CD14-positive monocyte (primary cell): ENCODE results near the gene SLC25A42. TPM values are rescaled to one million over a fixed set of nuclear protein-coding genes. Genes with fewer than 3 reads are reported as not detected.

Source experiments
- DNase-seq, 3 donors: peaks; one replicate each; pipeline ENCODE4 v3.0.0-alpha.2; 2011 to 2022
- H2AFZ ChIP-seq: 2 replicates; pipeline ENCODE4 v1.6.0; 2012; ENCODE audit warnings: mild to moderate bottlenecking, low read depth, low read length, inconsistent platforms; ENCODE audit not compliant: insufficient read depth, poor library complexity, severe bottlenecking
- H3K27ac ChIP-seq, 2 donors: 1 replicate in 1 of 2; 2 replicates in 1 of 2; pipeline ENCODE4 v1.5.1; 2012 to 2013; ENCODE audit warnings: low read length in 2 of 2, control low read depth in 1 of 2, inconsistent platforms in 1 of 2, low read depth in 1 of 2, mild to moderate bottlenecking in 1 of 2
- H3K27me3 ChIP-seq, 2 donors: one replicate each; pipeline versions ENCODE4 v1.6.0 to v1.6.1; 2011 to 2013; ENCODE audit warnings: low read length in 2 of 2; ENCODE audit not compliant: control insufficient read depth in 2 of 2, insufficient read depth in 2 of 2
- H3K36me3 ChIP-seq, 2 donors: replicated peaks in 1 of 2; 1 replicate in 1 of 2; 2 replicates in 1 of 2; pipeline versions ENCODE4 v1.5.1 to v1.6.1; 2012 to 2013; ENCODE audit warnings: low read length in 2 of 2, control low read depth in 1 of 2, inconsistent platforms in 1 of 2, mild to moderate bottlenecking in 1 of 2; ENCODE audit not compliant: insufficient read depth in 2 of 2, control insufficient read depth in 1 of 2
- H3K4me1 ChIP-seq, 2 donors: 1 replicate in 1 of 2; 2 replicates in 1 of 2; pipeline versions ENCODE4 v1.5.1 to v1.6.1; 2012 to 2013; ENCODE audit warnings: low read length in 2 of 2, control low read depth in 1 of 2, inconsistent platforms in 1 of 2, mild to moderate bottlenecking in 1 of 2, moderate library complexity in 1 of 2; ENCODE audit not compliant: insufficient read depth in 2 of 2, control insufficient read depth in 1 of 2
- H3K4me2 ChIP-seq: replicated peaks from 2 replicates; pipeline ENCODE3; 2012; ENCODE audit warnings: low read length, moderate library complexity, mild to moderate bottlenecking; ENCODE audit not compliant: poor library complexity, severe bottlenecking; ENCODE audit errors: extremely low read depth
- H3K4me3 ChIP-seq, 3 experiments: fragments of 200-600 bp in 1 of 3; sonication (generic) in 1 of 3; replicated peaks in 1 of 3; 1 replicate in 2 of 3; 2 replicates in 1 of 3; pipeline ENCODE4 v1.5.1; 2011 to 2013; ENCODE audit warnings: low read length in 3 of 3, mild to moderate bottlenecking in 3 of 3, control low read depth in 2 of 3, low read depth in 2 of 3, inconsistent platforms in 1 of 3, moderate library complexity in 1 of 3
- H3K79me2 ChIP-seq: 2 replicates; pipeline ENCODE4 v1.6.0; 2012; ENCODE audit warnings: mild to moderate bottlenecking, control low read depth, inconsistent platforms, low read length, moderate library complexity; ENCODE audit not compliant: insufficient read depth
- H3K9ac ChIP-seq: 2 replicates; pipeline ENCODE4 v1.6.0; 2017; ENCODE audit warnings: low read length, mild to moderate bottlenecking; ENCODE audit not compliant: insufficient read depth, poor library complexity, severe bottlenecking
- H3K9me3 ChIP-seq, 2 donors: replicated peaks in 1 of 2; 1 replicate in 1 of 2; 2 replicates in 1 of 2; pipeline versions ENCODE4 v1.5.1 to v1.6.1; 2012 to 2013; ENCODE audit warnings: low read length in 2 of 2, control low read depth in 1 of 2; ENCODE audit not compliant: control insufficient read depth in 1 of 2, insufficient read depth in 1 of 2
- H4K20me1 ChIP-seq: 2 replicates; pipeline ENCODE4 v1.6.0; 2012; ENCODE audit warnings: mild to moderate bottlenecking, low read length, control low read depth, moderate library complexity; ENCODE audit not compliant: insufficient read depth
- H3K27ac Mint-ChIP-seq, 7 donors: one replicate each; pipeline ENCODE4 v1.8.0; 2020; ENCODE audit warnings: mild to moderate bottlenecking in 7 of 7, mixed read lengths in 7 of 7, moderate library complexity in 6 of 7, inconsistent platforms in 2 of 7
- H3K27me3 Mint-ChIP-seq, 3 donors: one replicate each; pipeline ENCODE4 v1.8.0; 2021 to 2022; ENCODE audit warnings: low read depth in 3 of 3, mild to moderate bottlenecking in 3 of 3, mixed read lengths in 3 of 3, moderate library complexity in 3 of 3, inconsistent platforms in 1 of 3
- H3K36me3 Mint-ChIP-seq, 2 donors: one replicate each; pipeline ENCODE4 v1.8.0; 2020; ENCODE audit warnings: mixed read lengths in 2 of 2, inconsistent platforms in 1 of 2, mild to moderate bottlenecking in 1 of 2
- H3K4me1 Mint-ChIP-seq: one replicate; pipeline ENCODE4 v1.8.0; 2020; ENCODE audit warnings: mild to moderate bottlenecking, mixed read lengths
- H3K4me3 Mint-ChIP-seq, 2 donors: one replicate each; pipeline ENCODE4 v1.8.0; 2020; ENCODE audit warnings: mild to moderate bottlenecking in 2 of 2, mixed read lengths in 2 of 2, moderate library complexity in 1 of 2
- H3K9me3 Mint-ChIP-seq, 7 donors: one replicate each; pipeline ENCODE4 v1.8.0; 2020 to 2022; ENCODE audit warnings: mixed read lengths in 7 of 7, mild to moderate bottlenecking in 6 of 7, moderate library complexity in 6 of 7, inconsistent platforms in 2 of 7
- CTCF ChIP-seq: fragments of 200-600 bp; IDR thresholded peaks from one replicate; pipeline ENCODE4 v1.8.0; 2022; ENCODE audit warnings: antibody characterized with exemption, mild to moderate bottlenecking
- whole genome bisulfite sequencing: methylation state at CpG from one replicate; pipeline ENCODE4 v1.1.5; 2013; ENCODE audit warnings: missing lambda C conversion rate; ENCODE audit not compliant: insufficient coverage; 5-methylcytosine and 5-hydroxymethylcytosine counted together
- intact Hi-C, 2 donors: fragments of 100-400 bp; cut with micrococcal nuclease; formaldehyde crosslinking; loops; one replicate each; pipeline versions ENCODE4 v1.15.0 to v1.15.1; 2023
- polyA plus RNA-seq, 3 donors: library from polyadenylated mRNA; depleted of rRNA in 1 of 3; unstranded in 2 of 3; stranded (reverse) in 1 of 3; fragments of 300-500 nt in 2 of 3; fragments of >200 nt in 1 of 3; fragmentation: Illumina TruSeq in 2 of 3; gene quantifications; 1 replicate in 2 of 3; 2 replicates in 1 of 3; pipeline ENCODE4 v1.2.3, GENCODE V29; 2012 to 2021

Gene SLC25A42
- polyA plus RNA-seq, 3 donors, result 0.68 to 3.1 (median 1.1) TPM

- H4K20me1 ChIP-seq, result no peaks in the 10 kb centered on the region
- H3K9ac ChIP-seq, result no peak overlapping the region
- Mint-ChIP-seq H3K36me3 (peaks cover 29 to 45% of the 10 kb centered on the region in 2 donors), H3K27me3 (peaks cover 0 to 4% (median 2%) of the 10 kb centered on the region in 3 donors), H3K27ac (no peak overlapping the region), H3K4me1 (peaks cover 24% of the 10 kb centered on the region), H3K4me3 (no peak overlapping the region), H3K9me3 (peaks cover 0 to 3% (median 0%) of the 10 kb centered on the region in 7 donors)
- no peak overlapping the region for H3K4me2 ChIP-seq
- no peak overlapping the region for H3K4me3 ChIP-seq
- no peak overlapping the region for H3K27ac ChIP-seq
- 88% methylated on average over 3 of the region's 8 CpGs for WGBS
- H3K4me1 ChIP-seq, result peaks cover 19 to 26% of the 10 kb centered on the region in 2 donors
- no peak for DNase-seq
- H3K79me2 ChIP-seq, result peaks cover 7% of the 10 kb centered on the region
- H3K9me3 ChIP-seq, result no peaks in the 10 kb centered on the region
- H2AFZ ChIP-seq, result no peak overlapping the region
- no peaks in the 10 kb centered on the region for H3K27me3 ChIP-seq
- H3K36me3 ChIP-seq, result peaks cover 28 to 37% of the 10 kb centered on the region in 2 donors
- intact Hi-C loops, result no loop called here
- TF ChIP-seq CTCF, result no peak
These were observed 2.3 kb upstream of the SLC25A42 start for GRCh38 chr19:19061506-19061905.

DNA sequence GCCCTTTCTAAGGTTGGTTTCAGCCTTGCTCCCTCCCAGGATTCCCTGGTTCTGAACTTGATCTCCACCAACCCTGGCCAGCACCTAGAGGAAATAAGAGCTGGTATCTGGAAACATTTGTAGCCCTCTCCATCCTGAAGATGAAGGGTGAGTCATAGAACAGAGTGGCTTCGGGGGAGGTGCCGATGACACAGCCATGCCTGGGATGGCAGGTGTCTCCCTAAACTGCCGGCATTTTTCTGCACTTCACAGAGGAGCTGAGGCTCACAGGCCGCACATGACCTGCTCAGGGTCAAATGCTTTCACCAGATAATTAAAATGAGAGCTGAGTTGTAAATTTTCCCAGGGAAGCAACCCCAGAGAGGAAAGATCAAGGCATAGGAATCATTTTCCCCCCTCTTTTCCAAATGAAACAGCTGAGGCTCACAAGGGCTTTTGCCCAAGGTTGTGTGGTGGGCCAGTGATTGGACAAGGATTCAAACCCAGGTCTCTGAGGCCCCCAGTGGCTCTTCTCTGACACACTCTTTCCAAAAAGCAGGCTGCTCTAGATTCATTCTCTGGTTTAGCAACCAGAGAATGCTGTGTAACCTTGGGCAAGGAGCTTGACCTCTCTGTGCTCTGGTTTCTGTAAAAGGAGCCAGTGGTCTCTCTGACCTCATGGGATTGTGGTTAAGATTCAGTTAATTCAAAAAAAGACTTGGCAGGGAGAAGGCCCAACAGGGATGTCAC lies 1.2 kb upstream of the SLC25A42 start:
- peaks cover 7% of the 10 kb centered on the region for H3K79me2 ChIP-seq
- H3K9ac ChIP-seq, result peak overlapping the region; percentile 61
- no peak for TF ChIP-seq CTCF
- H2AFZ ChIP-seq, result peak overlapping the region; percentile 88
- no peak overlapping the region for H3K27ac ChIP-seq
- H3K36me3 ChIP-seq, result peaks cover 16 to 25% of the 10 kb centered on the region in 2 donors
- Mint-ChIP-seq H3K4me1 (peaks cover 26% of the 10 kb centered on the region), H3K36me3 (peaks cover 19 to 33% of the 10 kb centered on the region in 2 donors), H3K27ac (peak overlapping the region in 2 of 7 donors; percentile 11 to 18), H3K27me3 (peaks cover 0 to 4% (median 2%) of the 10 kb centered on the region in 3 donors), H3K9me3 (peaks cover 0 to 3% (median 0%) of the 10 kb centered on the region in 7 donors), H3K4me3 (peak overlapping the region; percentile 83)
- peak overlapping the region; percentile 49 to 71 (median 59) for H3K4me3 ChIP-seq
- no peaks in the 10 kb centered on the region for H3K9me3 ChIP-seq
- H3K4me1 ChIP-seq, result peaks cover 19 to 26% of the 10 kb centered on the region in 2 donors
- H3K27me3 ChIP-seq, result no peaks in the 10 kb centered on the region
- no peaks in the 10 kb centered on the region for H4K20me1 ChIP-seq
- intact Hi-C loops, result no loop called here
- DNase-seq, result no peak
- 90% methylated on average over 2 of the region's 4 CpGs for WGBS
- H3K4me2 ChIP-seq, result peak overlapping the region; percentile 82
